Activated CD8-positive, alpha-beta T cell treated with anti-CD3 and anti-CD28 coated beads for 36 hours (primary cell): ENCODE data around the gene GUCY1B1. TPM values are rescaled to one million over a fixed set of nuclear protein-coding genes. Genes with fewer than 3 reads are reported as not detected.

Experiments
- ATAC-seq: fragments of 200-7000 bp; cut with Tn5 transposase; one replicate; pipeline ENCODE4 v1.10.0; 2021; ENCODE audit warnings: mild to moderate bottlenecking, moderate library complexity
- CTCF ChIA-PET: fragments of 350-600 bp; sonication (Branson Sonifier 250); formaldehyde crosslinking; loops from one replicate; lab custom pipeline; 2021; ENCODE audit warnings: antibody characterized with exemption; lab: Charles Lee
- POLR2A ChIA-PET: fragments of 350-600 bp; sonication (Branson Sonifier 250); formaldehyde crosslinking; loops from one replicate; lab custom pipeline; 2021; ENCODE audit warnings: antibody characterized with exemption; lab: Charles Lee
- DNase-seq: peaks from one replicate; pipeline ENCODE4 v3.0.0-alpha.2; 2020
- H3K27ac Mint-ChIP-seq: one replicate; pipeline ENCODE4 v1.8.0; 2021; ENCODE audit warnings: mild to moderate bottlenecking, mixed read lengths
- H3K27me3 Mint-ChIP-seq: one replicate; pipeline ENCODE4 v1.8.0; 2021; ENCODE audit warnings: mixed read lengths
- H3K36me3 Mint-ChIP-seq: one replicate; pipeline ENCODE4 v1.8.0; 2021; ENCODE audit warnings: low read depth, mixed read lengths
- H3K4me1 Mint-ChIP-seq: one replicate; pipeline ENCODE4 v1.8.0; 2021; ENCODE audit warnings: low read depth, mixed read lengths
- H3K4me3 Mint-ChIP-seq: one replicate; pipeline ENCODE4 v1.8.0; 2021; ENCODE audit warnings: mild to moderate bottlenecking, moderate library complexity, mixed read lengths
- H3K9me3 Mint-ChIP-seq: one replicate; pipeline ENCODE4 v1.8.0; 2021; ENCODE audit warnings: mixed read lengths
- CTCF ChIP-seq: fragments of 200-600 bp; IDR thresholded peaks from one replicate; pipeline ENCODE4 v1.8.0; 2022; ENCODE audit warnings: antibody characterized with exemption, mild to moderate bottlenecking
- intact Hi-C: fragments of 100-400 bp; cut with micrococcal nuclease; formaldehyde crosslinking; loops from one replicate; pipeline ENCODE4 v1.10.0; 2022
- total RNA-seq, 2 experiments: library from RNA; stranded (reverse); gene quantifications; one replicate each; pipeline ENCODE4 v1.2.3, GENCODE V29; 2021

GUCY1B1 gene
- total RNA-seq, 2 experiments from 2014 or later, result 0.16 to 0.27 TPM

- ChIA-PET CTCF (no interaction called here), POLR2A (no interaction called here)
- Mint-ChIP-seq H3K27me3 (no peaks in the 10 kb centered on the region), H3K27ac (no peak overlapping the region), H3K9me3 (peaks cover 2% of the 10 kb centered on the region), H3K4me3 (no peak overlapping the region), H3K36me3 (no peaks in the 10 kb centered on the region), H3K4me1 (no peaks in the 10 kb centered on the region)
- TF ChIP-seq CTCF, result no peak
- DNase-seq, result no peak
- intact Hi-C loops, result no loop called here
- ATAC-seq, result no peak
Observed at GRCh38 chr4:155849042-155849441, 90.2 kb downstream of the GUCY1B1 start.

- no peak overlapping the region for H3K4me3 Mint-ChIP-seq
- H3K27ac Mint-ChIP-seq, result no peak overlapping the region
- ChIA-PET POLR2A (no interaction called here), CTCF (no interaction called here)
- TF ChIP-seq CTCF, result no peak
- intact Hi-C loops, result no loop called here
- H3K27me3 Mint-ChIP-seq, result peaks cover 7% of the 10 kb centered on the region
- DNase-seq (no peak), ATAC-seq (no peak)
- H3K36me3 Mint-ChIP-seq, result no peaks in the 10 kb centered on the region
- H3K4me1 Mint-ChIP-seq, result no peaks in the 10 kb centered on the region
- H3K9me3 Mint-ChIP-seq, result no peaks in the 10 kb centered on the region
Observed at GRCh38 chr4:155853189-155853588, 94.4 kb downstream of the GUCY1B1 start.

- POLR2A ChIA-PET, result no interaction called here
- Mint-ChIP-seq H3K4me3 (no peak overlapping the region), H3K36me3 (no peaks in the 10 kb centered on the region), H3K27ac (no peak overlapping the region), H3K4me1 (no peaks in the 10 kb centered on the region), H3K9me3 (no peaks in the 10 kb centered on the region), H3K27me3 (peaks cover 9% of the 10 kb centered on the region)
- intact Hi-C loops, result no loop called here
- ATAC-seq (no peak), DNase-seq (no peak)
- CTCF ChIA-PET, result no interaction called here
- TF ChIP-seq CTCF, result no peak
Observed at GRCh38 chr4:155854582-155855226, 95.9 kb downstream of the GUCY1B1 start.

- DNase-seq, result no peak
- ChIA-PET CTCF (interaction anchor here (1.5 kb wide), 1 partner anchor 97 kb away, joined by 4 read pairs; the partner anchor contains the start of gene CTSO), POLR2A (no interaction called here)
- Mint-ChIP-seq H3K4me1 (no peaks in the 10 kb centered on the region), H3K4me3 (no peak overlapping the region), H3K27ac (no peak overlapping the region), H3K27me3 (peaks cover 9% of the 10 kb centered on the region), H3K36me3 (no peaks in the 10 kb centered on the region), H3K9me3 (no peaks in the 10 kb centered on the region)
- ATAC-seq, result no peak
- intact Hi-C loops, result no loop called here
- no peak for TF ChIP-seq CTCF
Observed at GRCh38 chr4:155855897-155856296, 97.1 kb downstream of the GUCY1B1 start.

Other genes starting within 250 kb of the GUCY1B1 start
- gene GUCY1A1, start 92.2 kb upstream of the GUCY1B1 start, total RNA-seq, result under 1 TPM; 0.09 to 0.45 TPM
- not detected for gene ASIC5, start 107.3 kb downstream of the GUCY1B1 start, total RNA-seq
- gene TDO2, start 144.7 kb downstream of the GUCY1B1 start, total RNA-seq, result not detected
- gene CTSO, start 194.8 kb downstream of the GUCY1B1 start, total RNA-seq, result 1 to 10 TPM; 3.4 to 3.7 TPM